GM18517 (cell line): ENCODE results near the gene CLPTM1L.
"Not testable (repeated sequence)": the region's sequence is repeated elsewhere in the genome, so short reads cannot be mapped to it uniquely, and the experiment has no call there.

Source experiments
- ATAC-seq: cut with Tn5 transposase; IDR thresholded peaks from one replicate; pipeline ENCODE4 v1.9.1; 2021; ENCODE audit warnings: mild to moderate bottlenecking, moderate library complexity; ENCODE audit not compliant: unreplicated experiment

CLPTM1L gene

GRCh38 chr5:1278656-1279442, 66.0 kb downstream of the CLPTM1L start:
- no peak for ATAC-seq

- no peak for ATAC-seq
Observed at GRCh38 chr5:1278216-1278615, 66.7 kb downstream of the CLPTM1L start.

GRCh38 chr5:1277781-1278180, 67.1 kb downstream of the CLPTM1L start:
- ATAC-seq: no peak

GRCh38 chr5:1277331-1277730, 67.6 kb downstream of the CLPTM1L start:
- no peak for ATAC-seq

GRCh38 chr5:1276930-1277329, 68.0 kb downstream of the CLPTM1L start:
- ATAC-seq: no peak

- ATAC-seq: not testable (repeated sequence)
Observed at GRCh38 chr5:1275397-1276391, 69.2 kb downstream of the CLPTM1L start.

- no peak for ATAC-seq
Observed at GRCh38 chr5:1274471-1274870, 70.4 kb downstream of the CLPTM1L start.

GRCh38 chr5:1273745-1274144, 71.2 kb downstream of the CLPTM1L start:
- no peak for ATAC-seq

- no peak for ATAC-seq
Observed at GRCh38 chr5:1272201-1272600, 72.7 kb downstream of the CLPTM1L start.

GRCh38 chr5:1270933-1271914, 73.7 kb downstream of the CLPTM1L start:
- no peak for ATAC-seq

GRCh38 chr5:1270426-1270825, 74.5 kb downstream of the CLPTM1L start:
- ATAC-seq: no peak

- ATAC-seq: no peak
Observed at GRCh38 chr5:1268666-1269065, 76.2 kb downstream of the CLPTM1L start.

GRCh38 chr5:1268056-1268455, 76.8 kb downstream of the CLPTM1L start:
- ATAC-seq: no peak
